ENCODE data around the gene DDAH1. TPM values are rescaled to one million over a fixed set of nuclear protein-coding genes. Genes with fewer than 3 reads are reported as not detected.

Gene DDAH1
- total RNA-seq, 1 donor: 89.0 TPM

- DNase-seq (ENCODE audit: insufficient read length, low spot score, missing footprints): no peak
- Histone ChIP-seq H2AFZ (ENCODE audit: low read length) (no peak overlapping the region), H3K9me3 (ENCODE audit: low read depth, low read length) (no peaks in the 10 kb centered on the region), H3K4me3 (ENCODE audit: insufficient read depth, low read length) (no peak overlapping the region), H3K4me1 (ENCODE audit: insufficient read depth, low read length) (peaks cover 7% of the 10 kb centered on the region), H3K27ac (ENCODE audit: low read depth, low read length) (no peak overlapping the region), H3K79me2 (ENCODE audit: insufficient read depth, low read length) (no peaks in the 10 kb centered on the region), H3K4me2 (ENCODE audit: insufficient read depth, low read length) (no peak overlapping the region), H4K20me1 (ENCODE audit: insufficient read depth, low read length) (no peaks in the 10 kb centered on the region), H3K36me3 (ENCODE audit: insufficient read depth, low read length) (no peaks in the 10 kb centered on the region), H3K27me3 (ENCODE audit: insufficient read depth, low read length) (no peaks in the 10 kb centered on the region)
- TF ChIP-seq, protein P1, sequence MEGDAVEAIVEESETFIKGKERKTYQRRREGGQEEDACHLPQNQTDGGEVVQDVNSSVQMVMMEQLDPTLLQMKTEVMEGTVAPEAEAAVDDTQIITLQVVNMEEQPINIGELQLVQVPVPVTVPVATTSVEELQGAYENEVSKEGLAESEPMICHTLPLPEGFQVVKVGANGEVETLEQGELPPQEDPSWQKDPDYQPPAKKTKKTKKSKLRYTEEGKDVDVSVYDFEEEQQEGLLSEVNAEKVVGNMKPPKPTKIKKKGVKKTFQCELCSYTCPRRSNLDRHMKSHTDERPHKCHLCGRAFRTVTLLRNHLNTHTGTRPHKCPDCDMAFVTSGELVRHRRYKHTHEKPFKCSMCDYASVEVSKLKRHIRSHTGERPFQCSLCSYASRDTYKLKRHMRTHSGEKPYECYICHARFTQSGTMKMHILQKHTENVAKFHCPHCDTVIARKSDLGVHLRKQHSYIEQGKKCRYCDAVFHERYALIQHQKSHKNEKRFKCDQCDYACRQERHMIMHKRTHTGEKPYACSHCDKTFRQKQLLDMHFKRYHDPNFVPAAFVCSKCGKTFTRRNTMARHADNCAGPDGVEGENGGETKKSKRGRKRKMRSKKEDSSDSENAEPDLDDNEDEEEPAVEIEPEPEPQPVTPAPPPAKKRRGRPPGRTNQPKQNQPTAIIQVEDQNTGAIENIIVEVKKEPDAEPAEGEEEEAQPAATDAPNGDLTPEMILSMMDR (IDR thresholded peaks at IDR 0.05; ENCODE audit: extremely low read depth, low read depth, low read length): no peak
Measured at GRCh38 chr1:85284202-85284601, 180.8 kb downstream of the DDAH1 start.

DNA sequence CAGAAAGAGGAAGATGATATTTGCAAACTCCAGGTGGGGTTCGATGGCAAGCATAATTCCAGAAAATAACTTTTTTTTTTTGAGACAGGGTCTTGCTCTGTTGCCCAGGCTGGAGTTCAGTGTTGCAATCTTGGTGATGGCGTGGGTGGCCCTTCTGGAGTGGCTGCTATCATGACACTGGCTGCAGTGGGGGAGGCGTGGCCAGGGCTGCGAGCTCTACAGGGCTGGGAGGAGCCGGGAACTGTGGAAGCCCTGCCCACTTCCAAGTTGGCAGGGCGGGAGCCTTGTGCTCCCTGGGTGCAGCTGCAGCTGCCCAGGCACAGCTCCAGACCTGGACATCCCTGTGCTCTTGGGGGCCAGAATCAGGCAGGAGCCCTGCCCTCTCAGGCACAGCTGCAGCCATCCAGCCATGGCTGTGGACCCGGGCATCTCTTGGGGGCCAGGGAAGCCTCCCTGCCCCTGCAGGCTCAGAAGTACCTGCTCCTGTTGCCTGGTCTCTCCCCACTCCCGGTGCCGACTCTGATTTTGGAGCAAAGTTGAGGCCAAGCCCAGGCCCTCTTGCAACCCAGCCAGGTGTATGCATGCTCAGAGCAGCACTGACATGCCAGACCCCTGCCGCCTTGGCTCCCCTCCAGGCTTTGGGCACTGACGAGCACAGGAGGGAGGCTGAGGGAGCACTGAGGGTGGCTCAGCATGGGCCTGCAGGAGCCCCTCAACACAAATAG lies 181.3 kb downstream of the DDAH1 start:
- Histone ChIP-seq H3K27me3 (ENCODE audit: insufficient read depth, low read length) (no peaks in the 10 kb centered on the region), H3K4me2 (ENCODE audit: insufficient read depth, low read length) (no peak overlapping the region), H3K36me3 (ENCODE audit: insufficient read depth, low read length) (no peaks in the 10 kb centered on the region), H3K4me3 (ENCODE audit: insufficient read depth, low read length) (no peak overlapping the region), H3K9me3 (ENCODE audit: low read depth, low read length) (no peaks in the 10 kb centered on the region), H3K27ac (ENCODE audit: low read depth, low read length) (no peak overlapping the region), H2AFZ (ENCODE audit: low read length) (no peak overlapping the region), H3K79me2 (ENCODE audit: insufficient read depth, low read length) (no peaks in the 10 kb centered on the region), H3K4me1 (ENCODE audit: insufficient read depth, low read length) (peaks cover 12% of the 10 kb centered on the region), H4K20me1 (ENCODE audit: insufficient read depth, low read length) (no peaks in the 10 kb centered on the region)
- DNase-seq (ENCODE audit: insufficient read length, low spot score, missing footprints): no peak
- TF ChIP-seq, protein P1 (IDR thresholded peaks at IDR 0.05; ENCODE audit: extremely low read depth, low read depth, low read length): no peak

- Histone ChIP-seq H3K36me3 (ENCODE audit: insufficient read depth, low read length) (no peaks in the 10 kb centered on the region), H4K20me1 (ENCODE audit: insufficient read depth, low read length) (no peaks in the 10 kb centered on the region), H3K79me2 (ENCODE audit: insufficient read depth, low read length) (no peaks in the 10 kb centered on the region), H3K4me1 (ENCODE audit: insufficient read depth, low read length) (peaks cover 13% of the 10 kb centered on the region), H3K27me3 (ENCODE audit: insufficient read depth, low read length) (no peaks in the 10 kb centered on the region), H2AFZ (ENCODE audit: low read length) (no peak overlapping the region), H3K9me3 (ENCODE audit: low read depth, low read length) (no peaks in the 10 kb centered on the region), H3K4me2 (ENCODE audit: insufficient read depth, low read length) (no peak overlapping the region), H3K27ac (ENCODE audit: low read depth, low read length) (no peak overlapping the region), H3K4me3 (ENCODE audit: insufficient read depth, low read length) (no peak overlapping the region)
- DNase-seq (ENCODE audit: insufficient read length, low spot score, missing footprints): no peak
- TF ChIP-seq, protein P1 (IDR thresholded peaks at IDR 0.05; ENCODE audit: extremely low read depth, low read depth, low read length): no peak
Measured at GRCh38 chr1:85282424-85282823, 182.5 kb downstream of the DDAH1 start.

DNA sequence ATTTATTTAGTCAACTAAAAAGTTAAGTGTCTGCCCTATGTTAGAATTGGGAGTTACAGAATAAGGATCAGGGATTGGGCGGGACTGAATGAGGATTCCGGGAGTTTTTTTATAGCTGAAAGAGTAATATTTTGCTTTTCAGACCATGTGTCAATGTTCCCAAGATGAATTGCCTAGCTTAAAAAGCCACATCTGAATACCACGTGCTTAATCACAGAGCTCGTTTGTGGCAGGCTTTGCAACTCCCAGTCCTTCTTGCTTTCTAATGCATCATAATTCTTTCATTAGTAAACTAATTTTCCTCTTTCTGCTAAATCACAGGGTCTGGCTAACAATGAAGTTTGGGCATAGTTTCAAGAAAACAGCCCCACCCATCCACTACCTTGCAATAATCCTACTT lies 184.3 kb downstream of the DDAH1 start:
- no peak overlapping the region for H3K4me3 ChIP-seq (ENCODE audit: insufficient read depth, low read length)
- no peaks in the 10 kb centered on the region for H3K27me3 ChIP-seq (ENCODE audit: insufficient read depth, low read length)
- no peaks in the 10 kb centered on the region for H3K36me3 ChIP-seq (ENCODE audit: insufficient read depth, low read length)
- peaks cover 6% of the 10 kb centered on the region for H3K79me2 ChIP-seq (ENCODE audit: insufficient read depth, low read length)
- no peaks in the 10 kb centered on the region for H4K20me1 ChIP-seq (ENCODE audit: insufficient read depth, low read length)
- no peak overlapping the region for H3K4me2 ChIP-seq (ENCODE audit: insufficient read depth, low read length)
- no peak overlapping the region for H3K27ac ChIP-seq (ENCODE audit: low read depth, low read length)
- TF ChIP-seq, protein P1 (IDR thresholded peaks at IDR 0.05; ENCODE audit: extremely low read depth, low read depth, low read length): no peak
- peaks cover 19% of the 10 kb centered on the region for H3K4me1 ChIP-seq (ENCODE audit: insufficient read depth, low read length)
- DNase-seq (ENCODE audit: insufficient read length, low spot score, missing footprints): no peak
- no peaks in the 10 kb centered on the region for H3K9me3 ChIP-seq (ENCODE audit: low read depth, low read length)
- peak overlapping the region; percentile 40 for H2AFZ ChIP-seq (ENCODE audit: low read length)

Data from osteoblast (primary cell).